Breast epithelium (tissue), 3 donors: ENCODE measurements around the gene ZNF248.

Experiments used
- CTCF ChIP-seq, 3 donors: fragments of 450-650 bp; IDR thresholded peaks; one replicate each; pipeline ENCODE4 v1.5.1; 2016 to 2017; ENCODE audit warnings: antibody characterized with exemption in 3 of 3, mild to moderate bottlenecking in 3 of 3, moderate library complexity in 3 of 3
- POLR2A ChIP-seq: fragments of 450-650 bp; IDR thresholded peaks from one replicate; pipeline ENCODE4 v1.6.1; 2016; ENCODE audit warnings: antibody characterized with exemption, mild to moderate bottlenecking, moderate library complexity
- POLR2AphosphoS5 ChIP-seq, 3 donors: sonication (generic); formaldehyde crosslinking; IDR thresholded peaks; one replicate each; pipeline ENCODE4 v1.6.1; 2017; ENCODE audit warnings: antibody characterized with exemption in 3 of 3

DNA sequence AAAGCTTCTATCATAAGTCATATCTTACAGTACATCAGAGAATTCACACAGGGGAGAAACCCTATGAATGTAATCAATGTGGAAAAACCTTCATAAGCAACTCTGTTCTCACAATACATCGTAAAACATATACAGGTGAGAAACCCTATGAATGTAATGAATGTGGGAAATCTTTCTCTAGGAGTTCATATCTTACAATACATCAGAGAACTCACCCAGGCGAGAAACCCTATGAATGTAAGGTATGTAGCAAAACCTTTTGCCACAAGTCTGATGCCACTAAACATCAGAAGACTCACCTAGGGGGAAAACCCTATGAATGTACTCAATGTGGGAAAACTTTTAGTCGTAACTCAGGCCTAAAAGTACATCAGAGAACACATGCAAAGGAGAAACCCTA is 38.3 kb upstream of the ZNF248 start:
- TF ChIP-seq CTCF (IDR thresholded peaks at IDR 0.05) (no peak), POLR2AphosphoS5 (IDR thresholded peaks at IDR 0.05) (no peak), POLR2A (no peak)
